Tibial nerve (tissue), 3 donors: Measurements from ENCODE around the gene CXADR.

Source experiments
- CTCF ChIP-seq, 5 experiments: fragments of 200-600 bp in 3 of 5; fragments of 450-650 bp in 2 of 5; sonication (generic) in 3 of 5; IDR thresholded peaks; one replicate each; pipeline ENCODE4 v1.5.1; 2016 to 2019; ENCODE audit warnings: antibody characterized with exemption in 5 of 5, mild to moderate bottlenecking in 3 of 5, moderate library complexity in 2 of 5
- POLR2A ChIP-seq, 2 donors: fragments of 450-650 bp; IDR thresholded peaks; one replicate each; pipeline ENCODE4 v1.6.1; 2017; ENCODE audit warnings: antibody characterized with exemption in 2 of 2, mild to moderate bottlenecking in 2 of 2, moderate library complexity in 2 of 2

GRCh38 chr21:17467829-17468228 is 45.0 kb upstream of the CXADR start:
- no peak for TF ChIP-seq CTCF (IDR thresholded peaks at IDR 0.05)
- TF ChIP-seq POLR2A (IDR thresholded peaks at IDR 0.05), result no peak
